Right lobe of liver (tissue), 6 donors: ENCODE measurements around the gene BCL2L11. TPM values are rescaled to one million over a fixed set of nuclear protein-coding genes. Genes with fewer than 3 reads are reported as not detected.

ENCODE experiments used
- ATAC-seq, 4 donors: fragments of 200-7000 bp; cut with Tn5 transposase; one replicate each; pipeline ENCODE4 v1.9.1; 2020; ENCODE audit warnings: mild to moderate bottlenecking in 4 of 4, moderate library complexity in 4 of 4
- DNase-seq, 3 donors: peaks; one replicate each; pipeline ENCODE4 v3.0.0-alpha.2; 2020
- H3K27ac ChIP-seq, 3 donors: fragments of 200-600 bp; one replicate each; pipeline ENCODE4 v1.8.0; 2022
- H3K27me3 ChIP-seq, 2 donors: fragments of 200-600 bp; one replicate each; pipeline ENCODE4 v1.8.0; 2022
- H3K36me3 ChIP-seq, 4 donors: fragments of 200-600 bp; sonication (generic) in 1 of 4; one replicate each; pipeline versions ENCODE4 v1.5.1 to v1.8.0; 2017 to 2022; ENCODE audit warnings: control low read depth in 1 of 4
- H3K4me1 ChIP-seq, 4 donors: fragments of 200-600 bp; sonication (generic) in 1 of 4; one replicate each; pipeline versions ENCODE4 v1.5.1 to v1.8.0; 2017 to 2022; ENCODE audit warnings: control low read depth in 1 of 4
- H3K4me3 ChIP-seq, 3 donors: fragments of 200-600 bp; one replicate each; pipeline ENCODE4 v1.8.0; 2022
- H3K9me3 ChIP-seq, 4 donors: fragments of 200-600 bp; sonication (generic) in 1 of 4; one replicate each; pipeline versions ENCODE4 v1.5.1 to v1.8.0; 2017 to 2022; ENCODE audit warnings: control low read depth in 1 of 4
- POLR2A ChIP-seq: fragments of 450-650 bp; IDR thresholded peaks from one replicate; pipeline ENCODE4 v1.6.1; 2017; ENCODE audit warnings: antibody characterized with exemption, mild to moderate bottlenecking
- WGBS: methylation state at CpG from one replicate; pipeline ENCODE4 v1.1.6; 2018; ENCODE audit warnings: low coverage, low lambda C conversion rate; ENCODE audit not compliant: insufficient coverage; ENCODE audit errors: missing lambda C conversion rate; 5-methylcytosine and 5-hydroxymethylcytosine counted together
- intact Hi-C, 2 donors: fragments of 100-400 bp; cut with DNase I; formaldehyde crosslinking; loops; one replicate each; pipeline versions ENCODE4 v1.11.2 to v1.14.1; 2022
- total RNA-seq, 6 experiments: library from RNA; depleted of rRNA in 2 of 6; stranded (reverse); fragments of >200 nt in 2 of 6; fragmentation: NEBNext Ultra II Directional in 3 of 6; extraction: Animal tissue kit (Norgen Biotek cat#: 25700) in 3 of 6; gene quantifications; one replicate each; pipeline versions ENCODE4 v1.1.0 to v1.2.4, GENCODE V29; 2016 to 2023
- TF ChIP-seq, protein P1 (sequence below), 4 donors: fragments of 200-600 bp in 3 of 4; fragments of 450-650 bp in 1 of 4; IDR thresholded peaks; one replicate each; pipeline versions ENCODE4 v1.5.1 to v1.8.0; 2016 to 2022; ENCODE audit warnings: antibody characterized with exemption in 4 of 4, mild to moderate bottlenecking in 2 of 4
- donor health status: DM: no; HTN: yes; CAD: no.
- donor health status: DM: no; HTN: no; CAD: no.
- donor health status: DM: no; HTN: no; CAD: no.
- donor health status: DM: no; HTN: yes; CAD: no.
- donor health status: DM: no; HTN: yes; CAD: no.

Gene BCL2L11
- total RNA-seq, 6 experiments from 2014 or later: 6.5 to 13.0 (median 8.8) TPM

DNA sequence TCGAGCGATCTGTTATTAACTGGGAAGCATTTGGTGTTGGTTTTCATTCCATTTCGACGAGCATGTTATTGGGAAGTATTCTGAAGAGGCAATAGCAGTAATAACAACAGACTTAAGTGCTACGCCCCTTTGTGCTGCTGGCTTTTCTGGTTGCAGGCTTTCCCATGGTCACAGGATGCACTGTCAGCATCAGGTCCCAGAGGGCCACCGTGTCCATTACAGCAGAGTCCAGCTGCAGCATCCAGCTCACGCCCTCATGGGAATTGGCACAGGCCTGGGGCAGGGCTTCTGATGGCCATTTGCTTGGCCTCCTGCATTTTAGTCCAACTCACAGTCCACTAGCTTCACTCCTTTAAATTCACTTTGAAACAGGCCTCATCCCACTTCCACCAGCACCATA is 44.4 kb downstream of the BCL2L11 start:
- H3K36me3 ChIP-seq: peaks cover 0 to 6% (median 0%) of the 10 kb centered on the region in 4 donors
- H3K9me3 ChIP-seq: no peaks in the 10 kb centered on the region
- no peak overlapping the region for H3K4me3 ChIP-seq
- H3K4me1 ChIP-seq: peaks cover 0 to 15% (median 10%) of the 10 kb centered on the region in 4 donors
- ATAC-seq: no peak
- WGBS: 77% methylated on average over 5 of the region's 7 CpGs
- no peaks in the 10 kb centered on the region for H3K27me3 ChIP-seq
- intact Hi-C loops: no loop called here
- no peak for DNase-seq
- TF ChIP-seq, protein P1, sequence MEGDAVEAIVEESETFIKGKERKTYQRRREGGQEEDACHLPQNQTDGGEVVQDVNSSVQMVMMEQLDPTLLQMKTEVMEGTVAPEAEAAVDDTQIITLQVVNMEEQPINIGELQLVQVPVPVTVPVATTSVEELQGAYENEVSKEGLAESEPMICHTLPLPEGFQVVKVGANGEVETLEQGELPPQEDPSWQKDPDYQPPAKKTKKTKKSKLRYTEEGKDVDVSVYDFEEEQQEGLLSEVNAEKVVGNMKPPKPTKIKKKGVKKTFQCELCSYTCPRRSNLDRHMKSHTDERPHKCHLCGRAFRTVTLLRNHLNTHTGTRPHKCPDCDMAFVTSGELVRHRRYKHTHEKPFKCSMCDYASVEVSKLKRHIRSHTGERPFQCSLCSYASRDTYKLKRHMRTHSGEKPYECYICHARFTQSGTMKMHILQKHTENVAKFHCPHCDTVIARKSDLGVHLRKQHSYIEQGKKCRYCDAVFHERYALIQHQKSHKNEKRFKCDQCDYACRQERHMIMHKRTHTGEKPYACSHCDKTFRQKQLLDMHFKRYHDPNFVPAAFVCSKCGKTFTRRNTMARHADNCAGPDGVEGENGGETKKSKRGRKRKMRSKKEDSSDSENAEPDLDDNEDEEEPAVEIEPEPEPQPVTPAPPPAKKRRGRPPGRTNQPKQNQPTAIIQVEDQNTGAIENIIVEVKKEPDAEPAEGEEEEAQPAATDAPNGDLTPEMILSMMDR (IDR thresholded peaks at IDR 0.05): no peak
- no peak for TF ChIP-seq POLR2A
- no peak overlapping the region for H3K27ac ChIP-seq

DNA sequence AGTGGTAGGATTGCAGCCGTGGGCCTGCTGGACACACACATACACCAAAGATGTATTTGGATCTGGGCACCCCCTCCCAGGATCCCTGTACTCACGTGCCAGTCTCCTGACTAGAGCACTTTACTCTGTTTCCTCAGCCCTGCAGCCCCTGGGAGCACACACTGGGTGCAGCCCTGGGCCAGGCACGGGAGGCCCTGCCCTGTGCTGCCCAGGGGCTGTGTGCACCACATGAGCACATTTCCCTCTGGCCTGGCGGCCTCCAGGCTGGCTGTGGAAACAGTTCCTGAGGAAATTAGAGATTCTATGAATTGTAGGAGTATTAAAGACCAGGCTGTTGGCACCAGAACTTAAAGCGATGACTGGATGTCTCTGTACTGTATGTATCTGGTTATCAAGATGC is 45.4 kb downstream of the BCL2L11 start:
- H3K27me3 ChIP-seq: no peaks in the 10 kb centered on the region
- intact Hi-C loops: no loop called here
- no peak for ATAC-seq
- peaks cover 0 to 15% (median 9%) of the 10 kb centered on the region in 4 donors for H3K4me1 ChIP-seq
- H3K27ac ChIP-seq: no peak overlapping the region
- DNase-seq: no peak
- no peaks in the 10 kb centered on the region for H3K9me3 ChIP-seq
- WGBS: 83% methylated on average over 3 of the region's 5 CpGs
- H3K4me3 ChIP-seq: no peak overlapping the region
- H3K36me3 ChIP-seq: peaks cover 0 to 6% (median 0%) of the 10 kb centered on the region in 4 donors
- TF ChIP-seq, protein P1 (IDR thresholded peaks at IDR 0.05): no peak
- no peak for TF ChIP-seq POLR2A

- Histone ChIP-seq H3K4me1 (peaks cover 0 to 5% (median 2%) of the 10 kb centered on the region in 4 donors), H3K36me3 (peaks cover 0 to 6% (median 0%) of the 10 kb centered on the region in 4 donors), H3K4me3 (no peak overlapping the region), H3K9me3 (no peaks in the 10 kb centered on the region), H3K27me3 (no peaks in the 10 kb centered on the region), H3K27ac (no peak overlapping the region)
- no peak for DNase-seq
- TF ChIP-seq, protein P1 (IDR thresholded peaks at IDR 0.05): no peak
- no peak for TF ChIP-seq POLR2A
- intact Hi-C loops: no loop called here
- ATAC-seq: no peak
- 95% methylated on average over 8 of the region's 9 CpGs for WGBS
Observed at GRCh38 chr2:111167076-111167862, 46.6 kb downstream of the BCL2L11 start.

DNA sequence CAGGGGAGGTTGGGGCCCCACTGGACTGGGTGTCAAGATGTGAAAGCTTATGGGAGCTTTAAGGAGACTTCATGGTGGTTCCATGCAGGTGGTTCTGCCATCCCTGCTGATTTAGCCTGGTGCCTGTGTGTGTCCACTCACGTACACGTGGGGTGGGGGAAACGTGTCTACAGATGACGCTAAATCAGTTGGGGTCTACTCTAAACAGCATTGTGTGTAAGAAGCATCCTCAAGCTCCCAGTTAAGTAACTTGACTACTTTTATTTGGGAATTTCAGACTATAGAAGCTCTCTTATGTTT is 47.1 kb downstream of the BCL2L11 start:
- H3K4me3 ChIP-seq: no peak overlapping the region
- no peaks in the 10 kb centered on the region for H3K27me3 ChIP-seq
- TF ChIP-seq POLR2A: no peak
- TF ChIP-seq, protein P1 (IDR thresholded peaks at IDR 0.05): no peak
- peaks cover 0 to 6% (median 0%) of the 10 kb centered on the region in 4 donors for H3K36me3 ChIP-seq
- 84% methylated on average over 3 of the region's 4 CpGs for WGBS
- DNase-seq (no peak), ATAC-seq (no peak)
- no peaks in the 10 kb centered on the region for H3K9me3 ChIP-seq
- no peaks in the 10 kb centered on the region for H3K4me1 ChIP-seq
- intact Hi-C loops: no loop called here
- H3K27ac ChIP-seq: no peak overlapping the region
